ENCODE data around the gene TSSK2. TPM values are rescaled to one million over a fixed set of nuclear protein-coding genes. Genes with fewer than 3 reads are reported as not detected.

TSSK2 gene
- total RNA-seq = not detected

GRCh38 chr22:19130959-19131684 is at the start of gene TSSK2:
TSSK2 (plus strand) TSS chr22:19131308; CDS start chr22:19131400, 92 bp downstream.

DNA sequence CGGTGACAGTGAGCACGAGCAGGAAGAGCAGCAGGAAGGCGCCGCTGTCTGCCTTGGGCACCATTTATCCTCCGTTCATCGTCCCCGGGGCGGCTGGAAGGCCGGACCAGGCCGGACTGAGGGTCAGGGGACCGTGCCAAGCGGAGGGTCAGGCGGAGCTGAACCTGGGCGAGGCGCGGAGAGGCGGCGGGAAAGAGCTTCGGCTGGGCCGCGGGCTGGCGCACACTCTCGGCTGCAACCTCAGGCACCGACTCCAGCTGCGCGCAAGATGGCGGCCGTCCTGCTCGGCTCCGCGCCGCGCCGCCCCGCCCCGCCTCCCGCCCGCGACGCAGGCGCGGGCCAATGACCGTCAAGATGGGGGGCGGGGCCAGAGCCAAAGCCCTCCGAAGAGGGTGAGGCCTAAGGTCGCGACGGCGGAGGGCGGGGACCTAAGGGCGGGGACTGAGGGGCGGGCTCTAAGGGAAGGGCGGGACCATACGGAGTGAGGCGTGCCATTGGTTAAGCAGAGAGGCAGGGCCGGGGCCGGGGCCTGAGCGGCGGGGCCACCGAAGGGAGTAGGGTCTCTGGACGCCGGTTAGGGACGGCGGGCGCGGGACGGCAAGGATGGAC is 8.9 kb upstream of the TSSK2 start, which contains the start of gene DGCR2:
Gene DGCR2 (minus strand): TSS at position 270 of the 609 bp plus-strand sequence. CDS start 206 bp downstream, at position 64.

GRCh38 chr22:19149991-19150390 is 18.9 kb downstream of the TSSK2 start, which contains the start of gene GSC2:
GSC2 (minus strand) TSS chr22:19150292; CDS start chr22:19150283, 9 bp downstream.

DNA sequence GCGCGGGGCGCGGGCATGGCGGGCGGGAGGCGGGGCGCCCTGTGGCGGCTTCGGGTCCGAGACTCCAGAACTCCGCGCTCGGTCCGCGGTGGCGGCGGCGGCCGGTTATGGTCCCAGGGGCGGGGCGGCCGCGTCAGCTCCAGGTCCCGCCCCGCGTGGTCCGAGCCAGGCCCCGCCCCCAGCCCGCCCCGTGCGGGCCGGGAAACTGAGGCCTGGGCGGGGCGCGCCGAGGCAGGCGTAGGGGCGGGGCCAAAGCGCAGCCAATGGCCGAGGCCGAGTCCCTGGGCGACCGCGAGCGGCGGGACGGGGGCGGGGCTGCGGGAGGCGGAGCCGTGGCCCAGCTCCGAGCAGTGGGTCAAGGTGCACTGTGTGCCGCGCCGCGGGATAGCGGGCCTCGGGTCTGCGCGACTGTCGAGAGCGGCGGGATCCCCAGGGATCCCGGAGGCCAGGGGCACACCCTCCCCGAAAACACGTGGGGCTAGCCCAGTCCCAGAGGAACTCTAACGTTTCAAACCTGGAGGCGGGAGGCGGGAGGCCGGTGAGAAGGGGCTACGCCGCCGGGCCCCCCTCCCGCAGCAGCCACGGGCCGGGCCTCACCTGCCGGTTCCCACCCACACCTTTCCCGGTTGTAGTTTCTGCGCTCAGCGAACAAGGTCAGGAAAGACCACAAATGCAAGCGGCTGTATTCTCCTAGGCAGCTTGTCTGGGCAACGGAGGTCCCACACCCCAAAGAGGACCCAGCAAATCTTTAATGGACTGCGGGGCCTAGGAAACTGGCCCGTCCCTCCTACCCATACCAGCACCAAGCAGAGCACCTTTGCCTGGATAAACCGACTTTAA is 47.8 kb downstream of the TSSK2 start, which contains the start of gene SLC25A1:
Gene SLC25A1 (minus strand): TSS at position 80 of the 840 bp plus-strand sequence. CDS start 63 bp downstream, at position 17.

Other genes with a start within 250 kb of the TSSK2 start
- 6.4 TPM for gene DGCR6, start 225.0 kb upstream of the TSSK2 start, total RNA-seq
- 12.9 TPM for gene PRODH, start 195.0 kb upstream of the TSSK2 start, total RNA-seq
- 82.6 TPM for gene DGCR2, start 8.9 kb upstream of the TSSK2 start, total RNA-seq
- 11.9 TPM for gene ESS2, start 13.3 kb downstream of the TSSK2 start, total RNA-seq
- not detected for gene GSC2, start 19.0 kb downstream of the TSSK2 start, total RNA-seq
- 57.7 TPM for gene SLC25A1, start 47.4 kb downstream of the TSSK2 start, total RNA-seq
- gene CLTCL1, start 160.4 kb downstream of the TSSK2 start, total RNA-seq = 19.0 TPM

Data from metanephros (tissue), 1 donor.